Activated T-cell treated with anti-CD3 and anti-CD28 coated beads, Interleukin-2, amount 50 U/mL, for 4 hours (primary cell): ENCODE measurements around the gene IL9R. TPM values are rescaled to one million over a fixed set of nuclear protein-coding genes. Genes with fewer than 3 reads are reported as not detected.
"Not testable (repeated sequence)": the region's sequence is repeated elsewhere in the genome, so short reads cannot be mapped to it uniquely, and the experiment has no call there.

Experiments used
- ATAC-seq, 2 donors: fragments of 200-7000 bp; cut with Tn5 transposase; one replicate each; pipeline ENCODE4 v1.10.0; 2021
- DNase-seq: peaks from one replicate; pipeline ENCODE4 v3.0.0-alpha.2; 2020
- H3K27me3 Mint-ChIP-seq: one replicate; pipeline ENCODE4 v1.8.0; 2021; ENCODE audit warnings: low read depth, mixed read lengths
- H3K36me3 Mint-ChIP-seq: one replicate; pipeline ENCODE4 v1.8.0; 2022; ENCODE audit warnings: mixed read lengths; ENCODE audit not compliant: insufficient read depth
- H3K4me1 Mint-ChIP-seq: one replicate; pipeline ENCODE4 v1.8.0; 2021; ENCODE audit warnings: low read depth, mixed read lengths
- H3K4me3 Mint-ChIP-seq: one replicate; pipeline ENCODE4 v1.8.0; 2021; ENCODE audit warnings: mild to moderate bottlenecking, moderate library complexity, mixed read lengths
- H3K9me3 Mint-ChIP-seq: one replicate; pipeline ENCODE4 v1.8.0; 2021; ENCODE audit warnings: mixed read lengths
- total RNA-seq, 3 donors: library from RNA; stranded (reverse); gene quantifications; one replicate each; pipeline ENCODE4 v1.2.1, GENCODE V29; 2021

Gene IL9R
- total RNA-seq, 3 donors from 2014 or later, result 0.82 to 2.0 (median 0.98) TPM

- H3K9me3 Mint-ChIP-seq, result peaks cover 15% of the 10 kb centered on the region
Measured at GRCh38 chrX:155971658-155972057, 25.8 kb upstream of the IL9R start.

DNA sequence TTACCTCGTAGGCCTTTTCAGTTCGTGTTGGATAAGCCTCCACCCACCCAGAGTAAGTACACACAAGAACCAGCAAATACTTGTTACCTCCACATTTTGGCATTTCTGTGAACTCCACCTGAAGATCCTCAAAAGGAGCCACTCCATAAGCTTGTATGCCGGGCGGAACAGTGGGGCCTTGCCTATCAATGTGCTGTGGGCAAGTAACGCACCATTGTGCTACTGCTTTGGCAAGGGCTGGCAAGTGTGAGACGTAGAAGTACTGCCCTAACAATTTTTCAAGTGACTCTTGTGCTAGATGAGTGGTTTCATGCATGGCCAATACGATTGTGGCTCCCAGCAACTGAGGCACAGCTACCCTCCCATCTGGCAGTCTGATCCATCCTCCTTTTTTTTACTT is 25.3 kb upstream of the IL9R start:
- peaks cover 12% of the 10 kb centered on the region for H3K9me3 Mint-ChIP-seq
- not testable (repeated sequence) for H3K4me1 Mint-ChIP-seq, H3K4me3 Mint-ChIP-seq, DNase-seq, ATAC-seq, H3K36me3 Mint-ChIP-seq, H3K27me3 Mint-ChIP-seq

More at GRCh38 chrX:155971658-155972057, 25.8 kb upstream of the IL9R start:
- H3K36me3 Mint-ChIP-seq, H3K4me3 Mint-ChIP-seq, ATAC-seq, H3K27me3 Mint-ChIP-seq, DNase-seq, H3K4me1 Mint-ChIP-seq: not testable (repeated sequence)

DNA sequence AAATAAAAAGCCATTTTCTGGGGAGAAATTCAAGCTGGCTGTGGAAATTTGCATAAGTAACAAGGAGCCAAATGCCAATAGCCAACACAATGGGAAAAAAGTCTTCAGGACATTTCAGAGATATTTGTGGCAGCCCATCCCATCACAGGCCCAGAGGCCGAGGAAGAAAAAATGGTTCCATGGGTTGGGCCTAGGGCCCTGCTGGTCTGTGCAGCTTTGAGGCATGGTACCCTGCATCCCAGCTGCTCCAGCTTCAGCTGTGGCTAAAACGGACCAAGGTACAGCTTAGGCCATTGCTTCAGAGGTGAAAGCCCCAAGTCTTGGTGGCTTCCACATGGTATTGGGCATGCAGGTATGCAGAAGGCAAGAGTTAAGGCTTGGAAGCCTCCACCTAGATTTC is 14.2 kb upstream of the IL9R start:
- Mint-ChIP-seq H3K36me3 (no peaks in the 10 kb centered on the region), H3K4me1 (no peaks in the 10 kb centered on the region), H3K27me3 (no peaks in the 10 kb centered on the region), H3K4me3 (no peak overlapping the region), H3K9me3 (no peaks in the 10 kb centered on the region)
- ATAC-seq (no peak), DNase-seq (no peak)

DNA sequence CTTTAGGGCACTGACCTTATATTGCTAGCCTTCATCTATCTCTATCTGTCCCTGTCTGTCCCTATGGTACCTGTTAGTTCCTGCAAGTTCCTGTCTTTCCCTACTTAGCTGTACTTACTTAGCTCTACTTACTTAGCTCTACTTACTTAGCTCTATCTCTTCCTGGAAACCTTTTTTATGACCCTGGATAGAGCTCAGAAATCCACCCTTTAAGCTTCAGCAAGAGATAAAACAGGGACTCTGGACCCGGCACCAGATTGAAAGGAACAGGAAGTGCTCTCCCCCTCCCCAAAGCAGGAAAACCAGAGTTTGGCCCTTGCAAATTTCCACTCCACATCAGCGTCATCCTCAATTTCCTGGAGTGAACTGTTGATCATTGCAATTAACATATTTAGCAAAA is 12.3 kb upstream of the IL9R start:
- H3K27me3 Mint-ChIP-seq, result peaks cover 3% of the 10 kb centered on the region
- no peaks in the 10 kb centered on the region for H3K4me1 Mint-ChIP-seq
- DNase-seq (no peak), ATAC-seq (no peak)
- H3K36me3 Mint-ChIP-seq, result no peaks in the 10 kb centered on the region
- H3K9me3 Mint-ChIP-seq, result no peaks in the 10 kb centered on the region
- no peak overlapping the region for H3K4me3 Mint-ChIP-seq

- not testable (repeated sequence) for H3K9me3 Mint-ChIP-seq, H3K4me3 Mint-ChIP-seq, ATAC-seq
Measured at GRCh38 chrX:155986995-155987394, 10.5 kb upstream of the IL9R start.

DNA sequence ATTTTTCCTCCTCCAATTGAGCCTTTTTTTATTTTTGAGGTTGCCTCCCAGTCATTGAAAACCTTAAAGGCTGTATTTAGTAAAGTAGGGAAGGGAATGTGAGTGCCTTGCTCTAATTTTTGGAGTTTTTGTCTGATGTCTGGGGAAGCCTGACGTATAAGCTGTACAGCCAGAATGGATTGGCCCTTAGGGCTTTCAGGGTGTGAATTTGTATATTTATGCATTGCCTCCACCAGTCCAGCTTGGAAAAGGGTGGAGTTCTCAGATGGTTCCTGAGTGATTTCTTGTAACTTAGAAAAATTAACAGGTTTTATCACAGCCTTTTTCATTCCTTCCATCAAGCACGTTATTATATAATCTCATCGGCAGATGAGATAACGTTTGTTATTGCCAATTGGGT is 8.6 kb upstream of the IL9R start:
- no peak for DNase-seq
- ATAC-seq, result no peak
- H3K4me3 Mint-ChIP-seq, result no peak overlapping the region
- no peaks in the 10 kb centered on the region for H3K4me1 Mint-ChIP-seq
- no peaks in the 10 kb centered on the region for H3K36me3 Mint-ChIP-seq
- H3K9me3 Mint-ChIP-seq, result no peaks in the 10 kb centered on the region
- peaks cover 3% of the 10 kb centered on the region for H3K27me3 Mint-ChIP-seq

More at GRCh38 chrX:155986995-155987394, 10.5 kb upstream of the IL9R start:
- H3K4me1 Mint-ChIP-seq, H3K27me3 Mint-ChIP-seq, H3K36me3 Mint-ChIP-seq, DNase-seq: not testable (repeated sequence)

GRCh38 chrX:155993421-155993820 is 4.1 kb upstream of the IL9R start:
- ATAC-seq, result no peak
- no peak for DNase-seq
- Mint-ChIP-seq H3K9me3 (no peaks in the 10 kb centered on the region), H3K4me1 (peaks cover 18% of the 10 kb centered on the region), H3K4me3 (no peak overlapping the region), H3K36me3 (no peaks in the 10 kb centered on the region), H3K27me3 (peaks cover 3% of the 10 kb centered on the region)

GRCh38 chrX:155995321-155995875 is 2.1 kb upstream of the IL9R start:
- ATAC-seq (no peak), DNase-seq (no peak)
- Mint-ChIP-seq H3K4me1 (peaks cover 18% of the 10 kb centered on the region), H3K27me3 (no peaks in the 10 kb centered on the region), H3K36me3 (no peaks in the 10 kb centered on the region), H3K4me3 (no peak overlapping the region), H3K9me3 (no peaks in the 10 kb centered on the region)

GRCh38 chrX:155998116-155998515 is 620 bp downstream of the IL9R start:
- H3K4me1 Mint-ChIP-seq, result peaks cover 28% of the 10 kb centered on the region
- H3K4me3 Mint-ChIP-seq, result peak overlapping the region; percentile 35
- no peaks in the 10 kb centered on the region for H3K36me3 Mint-ChIP-seq
- DNase-seq (no peak), ATAC-seq (no peak)
- H3K27me3 Mint-ChIP-seq, result no peaks in the 10 kb centered on the region
- no peaks in the 10 kb centered on the region for H3K9me3 Mint-ChIP-seq

DNA sequence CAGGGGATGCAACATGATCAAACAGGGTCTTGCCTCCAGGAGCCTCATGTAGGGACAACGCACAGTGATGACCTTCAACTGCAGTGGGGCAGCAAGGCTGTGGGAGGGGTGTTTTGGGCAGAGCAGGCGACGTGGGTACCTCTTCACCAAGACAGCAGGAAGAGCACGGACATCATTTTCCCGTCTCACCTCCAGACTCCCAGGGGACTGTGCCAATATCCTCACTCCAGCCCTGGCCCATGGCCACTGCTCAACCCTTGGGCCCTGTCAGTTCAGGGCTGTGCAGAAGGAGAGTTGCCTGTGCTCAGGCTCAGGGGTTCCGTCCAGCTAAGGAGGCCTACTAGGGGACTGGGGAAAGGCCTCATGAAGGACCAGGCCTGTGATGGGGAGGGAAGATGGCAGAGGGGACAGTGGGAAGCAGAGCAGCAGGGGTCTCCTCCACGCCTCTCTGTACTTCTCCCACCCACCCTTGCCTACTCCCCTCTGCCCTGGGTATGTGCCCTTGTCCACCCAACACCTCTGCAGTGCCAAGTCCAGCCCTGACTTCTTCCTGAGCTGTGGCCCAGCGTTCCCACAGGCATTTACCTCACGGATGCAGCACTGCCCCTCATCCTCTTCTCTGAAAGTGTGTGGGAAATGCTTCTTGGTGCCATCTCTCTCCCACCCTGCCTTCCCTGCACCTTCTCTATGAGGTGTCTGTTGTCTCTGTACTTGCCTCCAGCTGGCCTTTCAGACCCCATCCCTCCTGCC is 1.4 kb downstream of the IL9R start:
- H3K9me3 Mint-ChIP-seq, result no peaks in the 10 kb centered on the region
- H3K27me3 Mint-ChIP-seq, result no peaks in the 10 kb centered on the region
- no peak for ATAC-seq
- no peak overlapping the region for H3K4me3 Mint-ChIP-seq
- no peak for DNase-seq
- H3K36me3 Mint-ChIP-seq, result no peaks in the 10 kb centered on the region
- peaks cover 28% of the 10 kb centered on the region for H3K4me1 Mint-ChIP-seq

- H3K36me3 Mint-ChIP-seq, H3K4me3 Mint-ChIP-seq, DNase-seq, H3K9me3 Mint-ChIP-seq, ATAC-seq, H3K27me3 Mint-ChIP-seq: not testable (repeated sequence)
- H3K4me1 Mint-ChIP-seq, result peaks cover 28% of the 10 kb centered on the region
Measured at GRCh38 chrX:155999751-156000150, 2.3 kb downstream of the IL9R start.

GRCh38 chrX:156000361-156000926 is 2.9 kb downstream of the IL9R start:
- Mint-ChIP-seq H3K4me1 (peaks cover 25% of the 10 kb centered on the region), H3K36me3 (no peaks in the 10 kb centered on the region), H3K27me3 (no peaks in the 10 kb centered on the region), H3K4me3 (no peak overlapping the region), H3K9me3 (no peaks in the 10 kb centered on the region)
- no peak for ATAC-seq
- DNase-seq, result no peak

- H3K9me3 Mint-ChIP-seq, result no peaks in the 10 kb centered on the region
- peaks cover 22% of the 10 kb centered on the region for H3K4me1 Mint-ChIP-seq
- DNase-seq, result no peak
- ATAC-seq, result no peak
- no peak overlapping the region for H3K4me3 Mint-ChIP-seq
- no peaks in the 10 kb centered on the region for H3K27me3 Mint-ChIP-seq
- H3K36me3 Mint-ChIP-seq, result no peaks in the 10 kb centered on the region
Measured at GRCh38 chrX:156001001-156001666, 3.6 kb downstream of the IL9R start.

- Mint-ChIP-seq H3K4me1 (peaks cover 22% of the 10 kb centered on the region), H3K4me3 (no peak overlapping the region), H3K9me3 (no peaks in the 10 kb centered on the region), H3K36me3 (no peaks in the 10 kb centered on the region), H3K27me3 (no peaks in the 10 kb centered on the region)
- DNase-seq (no peak), ATAC-seq (no peak)
Measured at GRCh38 chrX:156001667-156002021, 4.1 kb downstream of the IL9R start.

DNA sequence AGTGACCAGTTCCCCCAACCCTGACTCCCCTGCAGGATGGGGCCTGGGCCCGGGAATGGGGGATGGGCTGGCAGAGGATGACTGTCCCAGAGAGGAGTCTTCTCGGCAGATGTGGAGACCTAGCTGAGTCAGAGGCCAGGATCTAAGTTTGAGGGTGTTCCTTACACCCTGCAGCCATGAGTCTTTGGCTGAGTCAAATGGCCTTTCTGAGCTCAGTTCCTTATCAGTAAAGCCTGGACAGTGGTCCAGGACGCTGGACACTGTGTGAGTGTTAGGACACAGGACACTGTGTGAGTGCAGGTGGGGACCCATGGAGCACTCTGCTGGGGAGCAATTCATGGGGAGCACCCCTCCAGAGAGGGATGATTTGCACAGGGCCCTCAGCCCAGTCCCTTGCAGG is 5.0 kb downstream of the IL9R start:
- no peak for DNase-seq
- no peaks in the 10 kb centered on the region for H3K27me3 Mint-ChIP-seq
- no peak overlapping the region for H3K4me3 Mint-ChIP-seq
- no peaks in the 10 kb centered on the region for H3K9me3 Mint-ChIP-seq
- no peak for ATAC-seq
- H3K36me3 Mint-ChIP-seq, result no peaks in the 10 kb centered on the region
- H3K4me1 Mint-ChIP-seq, result peaks cover 16% of the 10 kb centered on the region
